ENCODE measurements around the gene C1orf122.

DNA sequence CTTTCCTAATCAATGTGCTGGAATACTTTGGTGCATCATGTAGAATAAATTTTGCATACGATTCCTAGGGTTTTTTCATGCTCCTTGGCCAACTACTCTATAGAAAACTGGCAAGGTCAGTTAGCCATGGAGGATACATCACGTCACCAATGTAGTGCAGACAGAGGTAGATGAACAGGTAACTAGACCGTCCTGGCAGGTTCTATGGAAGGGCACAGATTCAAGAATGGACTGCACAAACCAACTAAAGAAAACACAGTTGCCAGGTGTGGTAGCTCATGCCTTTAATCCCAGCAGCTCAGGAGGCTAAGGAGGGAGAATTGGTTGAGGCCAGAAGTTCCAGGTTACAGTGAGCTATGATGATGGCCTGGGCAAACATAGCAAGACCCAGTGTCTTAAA is 41.9 kb downstream of the C1orf122 start:
- TF ChIP-seq MAFK (IDR thresholded peaks at IDR 0.05; ENCODE audit: low read depth, low read length) (no peak), RAD21 (IDR thresholded peaks at IDR 0.05; ENCODE audit: low read length) (no peak), POLR2A (IDR thresholded peaks at IDR 0.05; ENCODE audit: low read depth, low read length) (no peak), SMC3 (IDR thresholded peaks at IDR 0.05; ENCODE audit: low read depth, low read length) (no peak), FOS (IDR thresholded peaks at IDR 0.05; ENCODE audit: low read depth, low read length) (no peak), RCOR1 (IDR thresholded peaks at IDR 0.05; ENCODE audit: insufficient replicate concordance, low read length) (no peak)
- TF ChIP-seq, protein P1, sequence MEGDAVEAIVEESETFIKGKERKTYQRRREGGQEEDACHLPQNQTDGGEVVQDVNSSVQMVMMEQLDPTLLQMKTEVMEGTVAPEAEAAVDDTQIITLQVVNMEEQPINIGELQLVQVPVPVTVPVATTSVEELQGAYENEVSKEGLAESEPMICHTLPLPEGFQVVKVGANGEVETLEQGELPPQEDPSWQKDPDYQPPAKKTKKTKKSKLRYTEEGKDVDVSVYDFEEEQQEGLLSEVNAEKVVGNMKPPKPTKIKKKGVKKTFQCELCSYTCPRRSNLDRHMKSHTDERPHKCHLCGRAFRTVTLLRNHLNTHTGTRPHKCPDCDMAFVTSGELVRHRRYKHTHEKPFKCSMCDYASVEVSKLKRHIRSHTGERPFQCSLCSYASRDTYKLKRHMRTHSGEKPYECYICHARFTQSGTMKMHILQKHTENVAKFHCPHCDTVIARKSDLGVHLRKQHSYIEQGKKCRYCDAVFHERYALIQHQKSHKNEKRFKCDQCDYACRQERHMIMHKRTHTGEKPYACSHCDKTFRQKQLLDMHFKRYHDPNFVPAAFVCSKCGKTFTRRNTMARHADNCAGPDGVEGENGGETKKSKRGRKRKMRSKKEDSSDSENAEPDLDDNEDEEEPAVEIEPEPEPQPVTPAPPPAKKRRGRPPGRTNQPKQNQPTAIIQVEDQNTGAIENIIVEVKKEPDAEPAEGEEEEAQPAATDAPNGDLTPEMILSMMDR (conservative IDR thresholded peaks at IDR 0.05; ENCODE audit: low read depth, low read length), result no peak
- TF ChIP-seq, protein P2, sequence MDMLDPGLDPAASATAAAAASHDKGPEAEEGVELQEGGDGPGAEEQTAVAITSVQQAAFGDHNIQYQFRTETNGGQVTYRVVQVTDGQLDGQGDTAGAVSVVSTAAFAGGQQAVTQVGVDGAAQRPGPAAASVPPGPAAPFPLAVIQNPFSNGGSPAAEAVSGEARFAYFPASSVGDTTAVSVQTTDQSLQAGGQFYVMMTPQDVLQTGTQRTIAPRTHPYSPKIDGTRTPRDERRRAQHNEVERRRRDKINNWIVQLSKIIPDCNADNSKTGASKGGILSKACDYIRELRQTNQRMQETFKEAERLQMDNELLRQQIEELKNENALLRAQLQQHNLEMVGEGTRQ (IDR thresholded peaks at IDR 0.05; ENCODE audit: low read depth, low read length), result no peak
- TF ChIP-seq, protein P3, sequence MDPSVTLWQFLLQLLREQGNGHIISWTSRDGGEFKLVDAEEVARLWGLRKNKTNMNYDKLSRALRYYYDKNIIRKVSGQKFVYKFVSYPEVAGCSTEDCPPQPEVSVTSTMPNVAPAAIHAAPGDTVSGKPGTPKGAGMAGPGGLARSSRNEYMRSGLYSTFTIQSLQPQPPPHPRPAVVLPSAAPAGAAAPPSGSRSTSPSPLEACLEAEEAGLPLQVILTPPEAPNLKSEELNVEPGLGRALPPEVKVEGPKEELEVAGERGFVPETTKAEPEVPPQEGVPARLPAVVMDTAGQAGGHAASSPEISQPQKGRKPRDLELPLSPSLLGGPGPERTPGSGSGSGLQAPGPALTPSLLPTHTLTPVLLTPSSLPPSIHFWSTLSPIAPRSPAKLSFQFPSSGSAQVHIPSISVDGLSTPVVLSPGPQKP (IDR thresholded peaks at IDR 0.05; ENCODE audit: borderline replicate concordance, low read depth, low read length), result no peak
